ENCODE data around the gene METRN.
"Not testable (repeated sequence)": the region's sequence is repeated elsewhere in the genome, so short reads cannot be mapped to it uniquely, and the experiment has no call there.

METRN gene

DNA sequence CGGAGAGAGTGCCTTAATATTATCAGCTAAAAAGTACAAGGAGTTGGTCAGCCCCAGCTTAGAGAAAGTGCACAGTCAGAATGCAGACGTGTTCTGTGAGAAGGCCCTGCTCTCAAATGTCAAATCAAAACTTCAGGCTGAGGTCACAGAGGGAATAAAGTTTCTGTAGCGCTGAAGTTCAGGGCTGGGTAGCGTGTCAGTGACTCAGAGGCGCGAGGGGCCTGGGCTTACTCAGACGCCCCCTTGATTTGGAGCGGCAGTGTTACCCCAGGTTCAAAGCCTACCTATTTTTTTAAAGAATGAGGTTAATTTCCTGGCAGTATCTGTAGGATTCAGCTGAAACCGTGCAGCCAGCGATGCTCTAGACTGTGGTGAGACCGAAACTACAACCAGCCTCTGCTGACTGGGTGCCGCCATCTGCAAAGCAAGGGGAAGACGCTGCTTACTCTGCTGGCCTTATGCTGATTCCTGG, 21.1 kb downstream of the METRN start:
- peak; percentile 87 for DNase-seq (ENCODE audit: low read depth)
- no peak overlapping the region for H3K4me3 ChIP-seq (ENCODE audit: low read depth, low read length)
- TF ChIP-seq, protein P1, sequence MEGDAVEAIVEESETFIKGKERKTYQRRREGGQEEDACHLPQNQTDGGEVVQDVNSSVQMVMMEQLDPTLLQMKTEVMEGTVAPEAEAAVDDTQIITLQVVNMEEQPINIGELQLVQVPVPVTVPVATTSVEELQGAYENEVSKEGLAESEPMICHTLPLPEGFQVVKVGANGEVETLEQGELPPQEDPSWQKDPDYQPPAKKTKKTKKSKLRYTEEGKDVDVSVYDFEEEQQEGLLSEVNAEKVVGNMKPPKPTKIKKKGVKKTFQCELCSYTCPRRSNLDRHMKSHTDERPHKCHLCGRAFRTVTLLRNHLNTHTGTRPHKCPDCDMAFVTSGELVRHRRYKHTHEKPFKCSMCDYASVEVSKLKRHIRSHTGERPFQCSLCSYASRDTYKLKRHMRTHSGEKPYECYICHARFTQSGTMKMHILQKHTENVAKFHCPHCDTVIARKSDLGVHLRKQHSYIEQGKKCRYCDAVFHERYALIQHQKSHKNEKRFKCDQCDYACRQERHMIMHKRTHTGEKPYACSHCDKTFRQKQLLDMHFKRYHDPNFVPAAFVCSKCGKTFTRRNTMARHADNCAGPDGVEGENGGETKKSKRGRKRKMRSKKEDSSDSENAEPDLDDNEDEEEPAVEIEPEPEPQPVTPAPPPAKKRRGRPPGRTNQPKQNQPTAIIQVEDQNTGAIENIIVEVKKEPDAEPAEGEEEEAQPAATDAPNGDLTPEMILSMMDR (IDR thresholded peaks at IDR 0.05; ENCODE audit: insufficient read depth, low read depth, low read length, missing control alignments): no peak

DNA sequence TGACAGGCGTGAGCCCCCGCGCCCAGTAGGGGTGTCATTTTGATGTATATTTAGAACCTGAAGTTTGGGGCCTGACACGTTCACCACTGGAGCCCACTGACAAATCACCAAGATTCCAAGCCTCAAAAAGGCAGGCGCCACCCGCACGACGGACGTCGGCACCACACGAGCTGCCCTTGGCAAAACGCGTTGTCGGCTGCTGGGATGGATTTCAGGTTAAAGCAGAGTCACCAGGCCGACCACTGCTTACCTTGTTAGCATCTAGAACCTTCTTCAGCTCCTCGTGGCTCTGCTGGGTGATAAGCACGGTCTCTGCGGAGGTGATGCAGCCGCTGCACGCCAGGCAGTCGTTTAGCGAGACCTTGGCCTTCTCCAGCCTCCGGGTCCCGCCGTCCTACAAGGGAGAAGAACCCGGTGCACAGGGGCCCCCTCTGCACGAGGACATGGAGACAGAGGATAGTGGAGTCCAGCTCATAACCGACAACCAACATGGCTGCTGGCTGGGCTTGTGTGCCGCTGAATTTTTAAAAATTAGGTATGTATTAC, 22.1 kb downstream of the METRN start:
- H3K4me3 ChIP-seq (ENCODE audit: low read depth, low read length): no peak overlapping the region
- TF ChIP-seq, protein P1 (IDR thresholded peaks at IDR 0.05; ENCODE audit: insufficient read depth, low read depth, low read length, missing control alignments): no peak
- DNase-seq (ENCODE audit: low read depth): no peak

DNA sequence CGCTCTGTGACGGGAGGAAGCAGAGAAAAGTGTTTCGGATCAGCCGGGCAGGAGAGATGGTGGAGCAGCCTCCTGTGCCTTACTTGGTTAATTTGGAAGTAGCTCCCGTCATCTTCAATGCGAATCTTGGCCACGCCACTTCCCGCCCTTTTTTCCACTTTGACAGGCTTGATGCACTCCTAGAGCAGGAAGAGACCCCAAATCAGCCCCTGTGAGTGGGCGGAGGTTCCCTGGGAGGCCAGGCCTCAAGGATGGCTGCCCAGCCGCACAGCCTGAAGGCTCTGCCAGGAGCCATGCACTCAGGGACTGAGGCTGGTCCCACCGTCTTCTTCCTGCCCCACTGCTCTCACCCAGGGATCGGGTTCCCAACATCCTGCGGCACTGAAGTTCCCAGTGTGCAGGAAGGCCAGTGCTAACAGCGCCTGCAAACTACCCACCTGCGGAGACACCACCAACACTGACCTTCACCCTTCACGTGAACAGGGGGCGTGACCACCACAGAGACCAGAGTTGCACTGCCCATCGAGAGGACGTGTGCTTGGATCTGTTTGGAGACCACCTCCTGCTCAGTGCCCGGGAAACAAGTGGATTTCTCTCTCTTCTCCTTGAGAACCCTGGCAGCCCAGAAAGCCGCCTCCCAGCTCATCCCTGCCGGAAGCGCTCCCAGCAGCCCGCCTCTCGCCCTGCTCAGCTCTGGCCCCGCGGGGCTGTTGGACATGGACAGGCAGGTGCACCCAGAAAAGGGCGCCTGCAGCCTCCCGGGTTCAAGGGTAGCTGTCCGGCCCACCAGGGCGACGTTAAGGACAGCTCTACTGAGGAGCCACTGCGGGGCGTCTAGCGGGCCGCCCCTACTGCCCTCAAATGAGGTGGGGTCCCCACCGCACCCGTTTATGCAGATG, 24.9 kb downstream of the METRN start:
- H3K4me3 ChIP-seq (ENCODE audit: low read depth, low read length): peak overlapping the region; percentile 89
- TF ChIP-seq, protein P1 (IDR thresholded peaks at IDR 0.05; ENCODE audit: insufficient read depth, low read depth, low read length, missing control alignments): no peak
- no peak for DNase-seq (ENCODE audit: low read depth)

DNA sequence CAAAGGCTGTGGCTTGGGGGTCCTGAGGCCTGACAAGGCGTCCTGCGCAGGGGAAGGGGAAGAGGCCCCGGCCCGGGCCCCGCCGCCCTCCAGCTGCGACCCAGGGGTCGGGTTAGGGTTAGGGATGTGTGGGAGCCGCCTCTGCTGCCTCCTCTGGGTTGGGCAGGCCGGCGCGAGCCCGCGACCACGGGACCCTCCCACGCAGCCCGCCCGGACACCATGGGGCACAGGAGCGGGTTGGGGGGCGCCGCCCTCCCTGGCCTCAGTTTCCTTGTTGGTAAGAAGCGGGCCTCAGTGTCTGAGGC, 25.5 kb downstream of the METRN start:
- no peak for DNase-seq (ENCODE audit: low read depth)
- peak overlapping the region; percentile 89 for H3K4me3 ChIP-seq (ENCODE audit: low read depth, low read length)
- TF ChIP-seq, protein P1 (IDR thresholded peaks at IDR 0.05; ENCODE audit: insufficient read depth, low read depth, low read length, missing control alignments): no peak

DNA sequence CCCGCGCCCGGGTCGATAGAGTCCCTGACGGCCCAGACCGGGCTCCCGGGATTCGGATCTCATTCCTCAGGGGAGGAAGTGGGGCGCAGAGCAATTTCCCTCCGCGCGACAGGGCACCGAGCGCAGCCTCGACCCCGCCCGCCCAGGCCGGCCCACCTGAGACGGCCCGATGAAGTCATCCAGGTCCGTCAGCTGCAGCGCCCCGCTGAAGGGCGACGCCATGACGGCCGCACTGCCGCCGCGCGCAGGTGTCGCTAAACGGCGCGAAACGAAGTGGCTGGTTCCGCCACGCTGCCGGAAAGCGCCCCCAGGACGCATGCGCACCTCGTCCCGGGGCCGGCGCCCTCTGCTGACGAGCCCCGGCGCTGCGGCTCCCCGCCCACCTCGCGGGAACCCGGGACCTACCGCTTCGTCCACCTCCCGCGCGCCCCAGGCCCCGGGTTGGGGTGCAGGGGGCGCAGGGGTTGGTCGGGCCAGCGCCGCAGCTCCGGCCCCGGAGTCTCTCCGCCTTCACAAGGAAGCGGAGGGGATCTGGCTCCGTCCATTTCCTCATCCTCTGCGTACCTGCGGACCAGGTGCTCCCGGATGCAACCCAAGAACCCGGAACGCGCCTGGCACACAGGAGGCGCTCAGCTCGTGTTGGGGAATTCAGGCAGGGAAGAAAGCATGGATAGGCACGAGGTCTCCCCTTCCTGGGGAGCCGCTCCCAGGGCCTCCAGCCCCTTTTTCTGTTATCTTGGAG, 26.0 kb downstream of the METRN start, which contains the start of gene CIAO3:
Gene CIAO3, minus strand, starts transcription at position 234 of the 742 bp plus-strand sequence. Its CDS starts 12 bp downstream, at position 222.
- TF ChIP-seq, protein P1 (IDR thresholded peaks at IDR 0.05; ENCODE audit: insufficient read depth, low read depth, low read length, missing control alignments): peak; percentile 93
- peak; percentile 97 for DNase-seq (ENCODE audit: low read depth)
- H3K4me3 ChIP-seq (ENCODE audit: low read depth, low read length): peak within 1 kb of the TSS; percentile 89

DNA sequence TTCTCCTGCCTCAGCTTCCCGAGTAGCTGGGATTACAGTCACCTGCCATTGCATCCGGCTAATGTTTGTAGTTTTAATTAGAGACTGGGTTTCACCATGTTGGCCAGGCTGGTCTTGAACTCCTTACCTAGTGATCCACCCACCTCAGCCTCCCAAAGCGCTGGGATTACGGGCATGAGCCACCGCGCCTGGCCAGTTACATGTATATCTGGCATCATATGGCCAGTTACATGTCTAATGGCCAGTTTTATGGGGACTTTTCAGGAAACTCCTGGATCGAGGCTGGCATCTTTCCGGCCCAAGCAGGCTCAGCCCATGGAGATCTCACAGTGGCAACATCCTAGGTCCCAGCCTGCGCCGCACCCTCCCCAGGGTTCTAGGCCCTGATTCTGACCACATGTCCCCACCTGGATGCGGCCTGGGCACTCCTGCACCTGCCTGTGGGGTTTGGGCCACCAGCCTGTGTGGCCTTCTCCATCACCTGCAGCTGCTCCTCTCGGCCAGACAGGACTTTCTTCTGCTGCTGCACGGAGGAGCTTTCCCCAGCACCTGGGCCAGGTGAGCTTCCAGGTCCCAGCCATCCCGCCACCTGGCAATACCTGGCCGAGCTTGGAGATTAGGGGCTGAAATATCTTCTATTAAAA, 27.2 kb downstream of the METRN start:
- TF ChIP-seq, protein P1 (IDR thresholded peaks at IDR 0.05; ENCODE audit: insufficient read depth, low read depth, low read length, missing control alignments): no peak
- no peak for DNase-seq (ENCODE audit: low read depth)
- H3K4me3 ChIP-seq (ENCODE audit: low read depth, low read length): no peak overlapping the region

DNA sequence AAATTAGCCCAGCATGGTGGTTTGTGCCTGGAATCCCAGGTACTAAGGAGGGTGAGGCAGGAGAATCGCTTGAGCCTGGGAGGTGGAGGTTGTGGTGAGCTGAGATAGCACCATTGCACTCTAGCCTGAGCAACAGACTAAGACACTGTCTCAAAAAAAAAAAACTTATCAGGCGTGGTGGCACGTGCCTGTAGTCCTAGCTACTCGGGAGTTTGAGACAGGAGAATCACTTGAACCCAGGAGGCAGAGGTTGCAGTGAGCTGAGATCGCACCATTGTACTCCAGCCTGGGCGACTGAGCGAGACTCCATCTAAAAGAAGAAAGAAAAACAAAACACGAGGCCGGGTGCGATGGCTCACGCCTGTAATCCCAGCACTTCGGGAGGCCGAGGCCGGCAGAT, 28.0 kb downstream of the METRN start:
- not testable (repeated sequence) for H3K4me3 ChIP-seq (ENCODE audit: low read depth, low read length); DNase-seq (ENCODE audit: low read depth)

All from GM12865 (cell line).